Measurements from ENCODE around the gene GBA3.

DNA sequence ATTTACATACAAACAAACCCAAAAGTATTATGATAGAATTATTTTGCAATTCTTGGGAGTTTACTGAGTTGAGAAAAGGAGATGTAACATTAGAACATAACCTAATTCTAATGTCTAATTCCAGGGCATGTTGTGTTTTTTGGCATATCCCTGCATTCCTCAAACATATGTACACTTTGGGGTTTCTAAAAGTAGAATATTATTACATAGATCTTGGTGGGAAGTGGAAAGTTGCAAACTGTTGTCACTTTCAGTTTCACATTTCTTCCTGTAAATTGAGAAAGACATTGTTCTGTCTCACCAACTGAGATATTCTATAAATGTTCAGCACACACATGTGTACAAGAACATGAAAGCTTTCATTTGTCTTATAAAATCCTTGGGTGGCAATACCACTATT lies 24.4 kb upstream of the GBA3 start:
- no peak for TF ChIP-seq EZH2phosphoT487 (conservative IDR thresholded peaks at IDR 0.05; ENCODE audit: low read length)
- TF ChIP-seq, protein P1, sequence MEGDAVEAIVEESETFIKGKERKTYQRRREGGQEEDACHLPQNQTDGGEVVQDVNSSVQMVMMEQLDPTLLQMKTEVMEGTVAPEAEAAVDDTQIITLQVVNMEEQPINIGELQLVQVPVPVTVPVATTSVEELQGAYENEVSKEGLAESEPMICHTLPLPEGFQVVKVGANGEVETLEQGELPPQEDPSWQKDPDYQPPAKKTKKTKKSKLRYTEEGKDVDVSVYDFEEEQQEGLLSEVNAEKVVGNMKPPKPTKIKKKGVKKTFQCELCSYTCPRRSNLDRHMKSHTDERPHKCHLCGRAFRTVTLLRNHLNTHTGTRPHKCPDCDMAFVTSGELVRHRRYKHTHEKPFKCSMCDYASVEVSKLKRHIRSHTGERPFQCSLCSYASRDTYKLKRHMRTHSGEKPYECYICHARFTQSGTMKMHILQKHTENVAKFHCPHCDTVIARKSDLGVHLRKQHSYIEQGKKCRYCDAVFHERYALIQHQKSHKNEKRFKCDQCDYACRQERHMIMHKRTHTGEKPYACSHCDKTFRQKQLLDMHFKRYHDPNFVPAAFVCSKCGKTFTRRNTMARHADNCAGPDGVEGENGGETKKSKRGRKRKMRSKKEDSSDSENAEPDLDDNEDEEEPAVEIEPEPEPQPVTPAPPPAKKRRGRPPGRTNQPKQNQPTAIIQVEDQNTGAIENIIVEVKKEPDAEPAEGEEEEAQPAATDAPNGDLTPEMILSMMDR (IDR thresholded peaks at IDR 0.05; ENCODE audit: insufficient read depth, low read length, poor library complexity, severe bottlenecking): no peak
